ENCODE data around the gene GNAS.

GRCh38 chr20:58851221-58851968, 1.1 kb upstream of the GNAS start:
- no peak for TF ChIP-seq CTCF (IDR thresholded peaks at IDR 0.05)
- no peak for TF ChIP-seq POLR2A (IDR thresholded peaks at IDR 0.05)
- TF ChIP-seq POLR2AphosphoS5 (IDR thresholded peaks at IDR 0.05), result no peak
